Globus pallidus (tissue), 1 donor: ENCODE data around the gene ATP2A3.

Experiments used
- DNase-seq: peaks from one replicate; pipeline ENCODE4 v3.0.0-alpha.2; 2015; ENCODE audit warnings: low spot score

The ATP2A3 gene

DNA sequence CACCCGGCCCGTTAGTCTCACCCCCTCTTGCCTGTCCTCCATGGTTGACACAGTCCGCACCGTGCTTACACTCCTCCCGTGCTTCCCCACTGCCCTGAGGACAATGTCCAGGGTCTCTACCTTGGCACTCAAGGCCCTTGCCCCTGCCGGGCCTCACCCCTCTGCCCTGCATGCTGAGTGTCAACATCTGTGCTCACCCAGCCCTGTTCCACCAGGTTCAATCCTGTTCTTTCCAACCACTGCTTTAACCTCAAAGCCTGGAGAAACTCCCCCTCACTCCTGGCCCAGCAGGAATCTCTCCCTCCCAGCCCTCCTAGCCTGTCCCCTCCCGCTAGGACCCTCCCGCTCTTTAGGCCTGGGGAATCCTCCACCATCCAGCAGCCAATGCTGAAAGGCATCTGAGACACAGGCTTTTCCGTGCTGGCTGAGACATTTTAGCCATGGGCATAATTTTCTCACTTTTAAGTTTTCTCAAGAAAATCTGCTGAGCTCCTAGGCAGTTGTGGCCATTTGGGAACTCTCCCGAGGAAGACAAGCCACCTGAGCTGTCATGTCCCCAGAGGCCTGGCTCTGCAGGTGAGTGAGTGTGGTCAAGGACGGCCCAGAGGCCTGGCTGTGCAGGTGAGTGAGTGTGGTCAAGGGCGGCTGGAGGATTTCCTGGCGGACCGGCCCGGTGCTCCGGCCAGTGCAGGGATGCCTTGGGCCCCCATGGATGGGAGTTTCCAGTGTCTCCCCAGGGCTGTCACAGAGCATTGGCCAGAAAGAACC, 37.2 kb downstream of the ATP2A3 start:
- no peak for DNase-seq

DNA sequence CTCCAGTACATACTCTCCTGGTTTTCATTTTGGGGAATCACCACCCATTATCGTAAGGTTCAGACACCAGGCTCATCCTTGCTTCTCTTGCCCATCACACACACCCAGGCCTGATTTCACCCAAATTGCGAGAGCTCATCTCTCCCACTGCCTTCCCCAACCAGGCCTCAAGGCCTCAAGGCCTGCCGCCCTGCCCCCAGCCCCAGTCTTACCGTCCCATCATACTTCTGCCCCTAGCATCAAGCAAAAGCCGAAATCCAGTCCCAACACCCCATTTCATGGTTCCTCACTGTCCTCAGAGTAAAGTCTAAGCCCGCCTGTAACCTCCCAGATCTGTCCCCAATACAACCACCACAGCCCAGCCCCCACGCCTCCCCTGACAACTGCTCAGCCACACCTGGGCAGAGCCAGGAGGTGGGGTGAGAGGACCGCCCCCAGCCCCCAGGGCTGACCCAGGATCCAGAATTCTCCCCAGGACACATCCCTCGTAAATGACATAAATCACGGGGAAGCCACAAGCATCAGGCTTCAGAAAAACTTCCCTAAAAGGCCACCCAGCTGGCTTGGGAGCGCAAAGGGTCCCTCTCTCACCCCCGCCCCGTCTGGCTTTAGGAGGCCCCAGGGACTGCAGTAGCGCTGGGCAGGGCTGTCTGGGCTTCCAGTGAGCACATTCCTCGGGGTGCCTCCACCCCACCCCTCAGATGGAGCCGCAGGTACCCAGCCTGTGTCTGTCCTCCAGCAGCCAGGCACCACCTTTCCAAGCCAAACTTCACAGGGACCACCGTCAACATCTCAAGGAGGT, 38.4 kb downstream of the ATP2A3 start:
- DNase-seq = no peak

GRCh38 chr17:3924512-3925350, 39.5 kb downstream of the ATP2A3 start:
- no peak for DNase-seq

DNA sequence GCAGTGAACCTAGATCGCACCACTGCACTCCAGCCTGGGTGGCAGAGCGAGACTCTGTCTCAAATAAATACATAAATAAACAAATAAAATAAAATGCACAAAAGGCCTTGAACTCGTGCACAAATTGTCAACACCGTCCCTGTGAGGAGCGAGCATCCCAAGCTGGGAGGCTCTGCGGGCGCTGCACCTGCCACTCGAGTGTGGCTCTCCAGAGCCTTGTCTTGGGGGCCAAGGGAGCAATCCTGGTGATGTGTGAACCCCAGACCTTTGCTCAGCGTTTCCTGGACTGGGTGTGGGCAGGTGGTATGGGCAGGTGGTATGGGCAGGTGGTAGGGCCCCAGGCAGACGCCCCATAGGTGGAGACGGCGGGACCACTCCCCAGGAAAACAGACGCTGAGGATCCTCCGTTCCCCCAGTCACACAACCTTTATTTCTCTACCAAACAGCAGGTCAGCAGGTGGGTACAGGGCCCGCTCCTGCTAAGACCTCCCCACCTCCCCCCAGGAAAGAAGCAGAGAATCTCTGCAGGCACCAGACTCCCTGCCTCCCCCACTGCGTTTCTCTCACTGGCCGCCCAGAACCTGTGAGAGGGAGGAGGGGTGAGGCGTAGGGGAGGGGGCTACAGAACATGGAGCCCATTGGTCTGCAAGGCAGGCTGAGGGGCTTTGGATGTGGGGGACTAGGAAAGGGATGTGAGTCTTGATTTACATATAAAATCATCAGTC, 40.6 kb downstream of the ATP2A3 start:
- DNase-seq = no peak

- no peak for DNase-seq
Observed at GRCh38 chr17:3922765-3923164, 41.5 kb downstream of the ATP2A3 start.

DNA sequence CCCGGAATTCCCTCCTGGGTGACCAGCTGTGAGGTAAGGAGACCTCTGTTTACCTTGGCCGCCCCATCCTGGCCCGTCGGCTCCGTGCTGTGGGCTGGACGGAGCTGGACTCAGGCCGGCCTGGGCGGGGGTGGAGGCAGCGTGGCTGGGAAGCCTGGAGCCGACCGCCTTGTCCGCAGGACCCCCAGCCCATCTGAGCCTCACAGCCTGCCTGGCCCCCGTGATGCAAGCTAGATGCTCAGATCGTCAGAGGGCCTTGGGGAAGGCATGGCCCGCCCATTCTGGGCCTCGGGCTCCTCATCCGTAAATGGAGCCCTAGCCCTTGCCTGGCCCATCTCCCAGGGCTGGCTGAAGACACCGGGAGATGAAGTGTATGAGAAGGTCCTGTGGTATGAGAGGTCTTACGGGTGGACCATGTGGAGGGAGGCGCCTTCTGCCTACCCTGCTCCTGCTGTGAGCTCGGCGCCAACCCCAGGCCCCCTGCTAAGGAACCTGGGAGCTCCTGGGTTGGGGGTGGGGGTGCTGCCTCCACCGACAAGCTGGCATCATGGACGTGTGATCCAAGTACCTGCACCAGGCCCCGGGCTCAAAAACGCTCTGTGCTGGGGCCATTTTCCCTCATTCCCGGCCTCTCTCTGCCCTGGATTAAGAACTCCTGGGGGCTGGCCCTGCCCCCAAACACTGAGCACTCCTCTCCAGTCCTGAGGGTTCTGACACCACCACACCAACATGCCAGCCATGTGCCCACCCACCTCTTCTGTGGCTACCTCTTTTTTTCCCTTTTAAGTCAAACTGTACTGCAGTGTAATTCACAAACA, 42.5 kb downstream of the ATP2A3 start:
- DNase-seq = no peak

DNA sequence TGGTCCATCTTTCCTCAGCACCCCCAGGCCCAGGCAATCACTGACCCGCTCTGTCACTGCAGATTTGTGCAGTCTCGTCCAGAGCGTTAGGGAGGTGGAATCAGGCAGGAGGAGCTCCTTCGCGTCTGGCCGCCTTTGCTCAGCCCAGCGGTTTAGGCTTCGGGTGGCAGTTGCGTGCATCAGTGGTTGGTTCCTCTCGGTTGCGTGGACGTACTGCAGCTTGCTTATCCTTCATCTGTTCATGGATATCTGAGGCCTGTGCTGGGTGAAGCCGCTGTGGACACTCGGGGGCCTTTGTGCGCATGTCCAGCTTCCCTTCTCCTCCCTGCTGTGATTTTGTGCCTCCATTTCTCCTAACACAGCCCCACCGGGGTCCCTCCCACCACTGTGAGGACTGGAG, 43.2 kb downstream of the ATP2A3 start:
- DNase-seq = no peak

DNA sequence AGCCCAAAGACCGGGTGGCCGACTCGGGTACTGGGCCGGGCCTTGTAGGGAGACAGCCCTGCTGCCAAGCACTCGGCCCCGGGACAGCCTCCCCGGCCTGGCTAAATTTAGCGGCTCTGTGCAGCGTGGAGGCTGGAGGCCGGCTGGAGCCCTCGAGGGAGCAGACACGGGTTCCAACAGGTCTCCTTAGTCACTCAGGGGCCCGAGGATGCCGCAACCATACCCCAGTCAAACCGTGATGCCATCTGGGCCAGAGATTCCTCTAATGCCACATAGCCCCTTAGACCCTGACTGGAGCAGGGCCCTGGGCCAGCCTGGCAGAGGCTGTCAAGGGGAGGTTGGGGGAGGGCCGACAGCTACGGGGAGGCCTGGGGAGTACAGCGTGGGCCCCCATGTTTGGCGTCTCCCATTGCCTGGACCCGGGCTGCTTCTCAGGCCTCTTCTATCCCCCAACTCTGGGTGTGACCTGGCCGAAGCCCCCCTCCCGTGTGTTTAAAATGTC, 45.1 kb downstream of the ATP2A3 start:
- no peak for DNase-seq

DNA sequence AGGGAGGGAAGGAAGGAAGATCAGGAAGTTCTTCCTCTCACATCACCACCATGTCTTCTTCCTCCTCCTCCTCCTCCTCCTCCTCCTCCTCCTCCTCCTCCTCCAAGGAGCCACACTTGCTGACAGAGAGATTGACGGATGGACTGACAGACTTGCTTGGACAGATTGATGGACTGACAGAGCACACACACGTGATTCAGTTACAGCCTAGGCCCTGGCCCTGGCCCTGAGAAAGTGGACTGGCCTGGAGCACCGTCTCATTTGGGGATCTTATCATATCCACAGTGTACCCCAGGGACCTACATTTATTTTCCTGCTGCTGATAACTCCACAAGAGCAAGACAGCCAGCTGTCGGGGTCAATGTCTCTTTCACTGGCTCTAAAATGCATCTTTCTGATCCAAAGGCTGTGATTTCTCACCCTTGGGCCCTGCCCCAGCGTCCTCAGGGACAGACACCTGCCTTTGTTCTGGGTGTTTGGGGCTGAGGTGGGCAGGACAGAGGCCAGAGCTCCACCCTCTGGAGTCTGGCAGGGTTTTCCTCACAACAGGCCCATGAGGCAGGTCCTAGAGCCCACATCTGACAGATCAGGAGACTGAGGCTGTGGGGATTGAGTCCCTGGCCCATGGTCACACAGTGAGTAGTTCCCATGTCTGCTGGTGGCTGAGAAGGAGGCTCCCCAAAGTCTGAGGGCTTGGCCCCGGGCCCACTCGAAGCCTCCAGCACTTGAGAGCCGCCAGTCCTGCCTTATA, 45.7 kb downstream of the ATP2A3 start:
- DNase-seq = no peak

- DNase-seq = no peak
Observed at GRCh38 chr17:3917391-3917931, 46.8 kb downstream of the ATP2A3 start.

DNA sequence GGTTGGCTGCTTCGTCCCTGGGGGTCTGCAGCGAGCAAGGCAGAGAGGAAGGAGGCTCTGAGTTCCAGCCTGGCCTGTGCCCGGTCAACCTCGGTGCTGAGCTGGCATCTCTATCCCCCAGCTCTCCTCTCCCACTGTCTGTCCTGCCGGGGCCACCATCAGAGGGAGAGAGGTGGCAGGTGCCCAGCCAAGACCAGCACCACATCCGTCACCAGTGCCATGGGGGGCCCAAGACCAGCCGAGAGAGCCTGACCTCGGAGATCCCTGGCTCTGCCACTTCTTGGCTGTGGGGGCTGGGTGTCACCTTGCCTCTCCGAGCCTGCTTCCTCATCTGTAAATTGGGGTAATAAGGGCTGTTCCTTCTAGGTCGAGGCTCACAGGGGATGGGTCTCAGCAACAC, 47.4 kb downstream of the ATP2A3 start:
- DNase-seq = no peak

DNA sequence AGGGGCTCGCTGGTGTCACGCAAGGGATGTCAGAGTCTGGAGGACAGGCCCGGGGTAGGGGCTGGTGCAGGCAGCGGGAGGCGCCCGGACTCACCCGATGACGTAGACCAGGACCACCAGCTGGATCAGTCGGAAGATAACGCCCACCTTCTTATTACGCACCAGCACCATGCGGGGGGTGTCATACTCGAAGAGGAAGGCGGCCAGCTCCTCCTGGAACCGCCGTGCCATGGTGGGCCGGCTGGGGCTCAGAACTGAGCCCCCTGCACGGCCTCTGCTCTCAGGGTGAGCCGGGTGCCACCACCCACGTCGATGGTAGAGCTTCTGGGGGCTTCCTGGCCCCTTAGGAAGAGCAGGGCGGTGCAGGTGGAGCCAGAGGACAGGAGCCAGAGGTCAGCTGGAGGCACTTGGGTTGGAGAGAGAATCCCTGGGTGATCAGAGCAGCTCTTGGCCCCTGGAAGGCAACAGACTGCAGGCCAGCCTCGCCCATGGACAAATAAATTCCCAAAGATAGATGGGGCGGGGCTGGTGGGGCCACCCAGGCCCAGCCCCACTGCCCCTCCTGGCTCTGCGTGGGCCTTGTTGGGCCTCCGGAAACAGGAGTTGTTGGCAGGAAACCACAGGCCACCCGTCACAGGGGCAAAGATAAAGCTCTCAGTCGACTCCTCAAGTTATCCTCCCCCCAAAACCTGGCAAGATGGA, 48.1 kb downstream of the ATP2A3 start, which contains the start of gene P2RX1:
P2RX1 (minus strand) TSS at position 471 of the 702 bp plus-strand sequence; CDS start at position 231, 240 bp downstream.
- DNase-seq = no peak

DNA sequence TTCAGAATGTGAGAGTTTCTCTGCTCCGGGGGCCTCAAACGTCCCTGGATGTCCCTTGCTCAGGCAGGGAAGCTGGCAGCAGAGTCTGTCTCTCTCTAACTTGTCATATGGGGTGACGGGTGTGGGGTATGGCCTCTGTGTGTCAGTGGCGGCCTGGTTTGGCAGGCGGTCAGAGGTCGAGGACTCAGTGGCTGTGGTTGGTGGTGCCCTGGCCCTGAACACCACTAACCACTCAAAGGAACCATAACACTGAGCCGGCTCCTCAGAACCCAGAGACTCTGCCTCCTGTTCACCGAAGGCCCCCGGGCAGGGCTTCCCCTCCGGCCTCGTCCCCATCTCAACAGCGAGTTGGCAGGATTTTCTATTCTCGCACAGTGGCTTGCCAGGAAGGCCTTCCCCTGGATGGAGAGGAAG, 48.6 kb downstream of the ATP2A3 start:
- no peak for DNase-seq

GRCh38 chr17:3914312-3914670, 49.9 kb downstream of the ATP2A3 start:
- no peak for DNase-seq

DNA sequence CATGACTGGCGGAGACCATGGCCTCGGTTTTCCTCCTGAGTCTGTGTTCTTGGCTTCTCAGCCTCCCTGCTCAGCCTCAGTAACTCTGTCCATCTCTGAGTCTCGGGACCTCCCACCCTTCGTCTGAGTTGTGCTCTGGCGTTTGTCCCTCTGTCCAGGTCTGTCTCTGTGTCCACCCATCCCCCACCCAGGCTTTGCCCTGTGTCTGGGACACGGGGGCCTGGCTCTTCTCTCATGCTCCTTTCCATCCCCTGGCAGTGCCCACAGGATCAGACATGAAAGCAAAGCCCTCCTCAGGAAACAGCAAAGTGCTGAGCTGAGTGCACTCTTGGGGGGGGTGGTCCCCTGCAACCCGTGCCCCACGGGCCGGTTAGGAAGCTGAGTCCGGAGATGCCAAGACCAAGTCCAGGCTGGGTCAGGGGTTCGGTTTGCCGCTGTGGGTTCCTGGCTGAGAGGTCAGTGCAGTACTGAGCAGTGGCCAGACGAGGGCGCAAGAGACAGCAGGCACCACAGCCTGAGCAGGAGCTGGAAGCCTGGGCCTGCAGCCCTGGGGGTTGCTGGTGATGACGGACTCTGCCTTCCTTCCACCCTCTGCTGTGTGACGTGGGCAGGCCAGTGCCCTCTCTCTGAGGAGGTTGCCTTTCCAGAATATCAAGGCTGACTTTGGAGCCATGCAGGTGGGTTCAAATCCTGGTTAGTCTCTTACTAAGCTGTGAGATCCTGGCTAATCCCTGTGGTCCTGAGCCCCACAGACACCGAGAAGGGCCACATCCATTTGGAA, 50.5 kb downstream of the ATP2A3 start:
- peak; percentile 64 for DNase-seq

- no peak for DNase-seq
Observed at GRCh38 chr17:3912827-3913226, 51.4 kb downstream of the ATP2A3 start.

DNA sequence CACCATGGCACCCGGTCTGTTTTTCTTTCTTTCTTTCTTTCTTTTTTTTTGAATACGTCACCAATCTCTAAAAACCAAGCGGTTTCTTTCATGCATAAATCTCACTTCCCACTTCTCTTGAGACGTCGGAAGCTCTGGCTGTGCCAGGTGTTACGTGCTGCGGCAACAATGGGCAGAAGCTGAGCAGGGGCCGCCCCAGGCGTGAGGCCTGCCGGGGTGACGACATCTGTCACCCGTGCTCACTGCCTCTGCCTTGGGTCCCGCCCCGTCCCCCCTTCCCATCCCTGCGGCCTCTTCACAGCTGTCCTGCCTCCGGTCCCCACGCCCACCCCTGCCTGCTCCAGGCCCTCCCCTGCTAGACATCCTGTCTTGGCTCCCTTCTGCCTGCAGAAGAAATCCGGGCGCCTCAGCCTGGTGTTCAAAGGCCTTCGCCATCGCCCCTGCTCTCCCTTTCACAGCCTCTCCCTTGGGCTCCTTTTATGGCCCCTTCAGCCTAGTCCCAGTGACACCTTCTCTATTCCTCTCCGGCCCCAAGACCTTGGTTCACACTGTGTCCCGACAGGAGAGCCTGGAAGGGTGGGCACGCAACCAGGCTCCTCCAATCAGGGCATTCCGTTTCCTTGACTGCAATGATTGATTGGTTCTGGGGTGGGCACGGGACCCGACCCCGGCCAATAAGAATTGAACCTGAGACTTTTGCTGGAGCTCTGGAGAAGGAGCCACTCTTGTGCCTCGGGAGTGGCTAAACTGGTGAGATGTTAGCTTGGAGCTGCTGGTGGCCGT, 52.8 kb downstream of the ATP2A3 start:
- no peak for DNase-seq
